GM12872 (cell line): Measurements from ENCODE around the gene PALMD.

Experiments used
- TF ChIP-seq, protein P1 (sequence below): IDR thresholded peaks from 3 replicates; pipeline ENCODE4 v1.5.1; 2011; ENCODE audit warnings: low read depth, mild to moderate bottlenecking, low read length, moderate library complexity; ENCODE audit not compliant: insufficient read depth

The PALMD gene

DNA sequence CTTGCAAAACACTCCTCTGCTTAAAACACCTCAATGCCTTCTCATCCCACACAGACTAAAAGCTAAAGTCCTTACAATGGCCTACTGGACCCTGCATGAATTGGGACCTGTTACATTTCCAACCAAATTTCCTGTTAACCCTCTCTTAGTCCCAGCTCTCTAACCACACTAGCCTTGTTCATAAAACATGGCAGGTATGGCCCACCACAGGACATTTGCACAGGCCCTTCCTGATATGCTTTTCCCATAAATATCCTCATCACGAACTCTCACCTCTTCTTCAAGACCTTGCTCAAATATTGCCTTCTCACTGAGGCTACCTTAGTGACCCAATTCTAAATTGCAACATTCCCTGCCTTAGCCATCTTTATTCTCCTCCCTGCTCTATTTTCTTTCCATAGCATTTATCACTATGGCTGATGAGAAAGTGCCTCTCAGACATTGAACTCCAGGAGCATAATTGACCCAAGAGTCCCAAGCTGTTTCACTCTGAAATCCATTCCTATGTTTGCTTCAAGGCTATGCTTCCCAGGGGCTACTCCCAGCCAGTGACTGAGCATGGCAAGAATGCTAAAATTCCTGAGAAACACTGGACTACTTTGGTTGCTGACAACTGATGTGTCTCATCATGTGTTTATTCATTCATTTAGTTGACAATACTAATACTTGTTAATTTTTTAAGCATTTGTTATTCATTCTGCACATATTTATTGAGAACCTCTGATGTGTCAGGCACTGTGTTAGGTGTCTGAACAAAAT is 2.7 kb upstream of the PALMD start:
- TF ChIP-seq, protein P1, sequence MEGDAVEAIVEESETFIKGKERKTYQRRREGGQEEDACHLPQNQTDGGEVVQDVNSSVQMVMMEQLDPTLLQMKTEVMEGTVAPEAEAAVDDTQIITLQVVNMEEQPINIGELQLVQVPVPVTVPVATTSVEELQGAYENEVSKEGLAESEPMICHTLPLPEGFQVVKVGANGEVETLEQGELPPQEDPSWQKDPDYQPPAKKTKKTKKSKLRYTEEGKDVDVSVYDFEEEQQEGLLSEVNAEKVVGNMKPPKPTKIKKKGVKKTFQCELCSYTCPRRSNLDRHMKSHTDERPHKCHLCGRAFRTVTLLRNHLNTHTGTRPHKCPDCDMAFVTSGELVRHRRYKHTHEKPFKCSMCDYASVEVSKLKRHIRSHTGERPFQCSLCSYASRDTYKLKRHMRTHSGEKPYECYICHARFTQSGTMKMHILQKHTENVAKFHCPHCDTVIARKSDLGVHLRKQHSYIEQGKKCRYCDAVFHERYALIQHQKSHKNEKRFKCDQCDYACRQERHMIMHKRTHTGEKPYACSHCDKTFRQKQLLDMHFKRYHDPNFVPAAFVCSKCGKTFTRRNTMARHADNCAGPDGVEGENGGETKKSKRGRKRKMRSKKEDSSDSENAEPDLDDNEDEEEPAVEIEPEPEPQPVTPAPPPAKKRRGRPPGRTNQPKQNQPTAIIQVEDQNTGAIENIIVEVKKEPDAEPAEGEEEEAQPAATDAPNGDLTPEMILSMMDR = no peak

DNA sequence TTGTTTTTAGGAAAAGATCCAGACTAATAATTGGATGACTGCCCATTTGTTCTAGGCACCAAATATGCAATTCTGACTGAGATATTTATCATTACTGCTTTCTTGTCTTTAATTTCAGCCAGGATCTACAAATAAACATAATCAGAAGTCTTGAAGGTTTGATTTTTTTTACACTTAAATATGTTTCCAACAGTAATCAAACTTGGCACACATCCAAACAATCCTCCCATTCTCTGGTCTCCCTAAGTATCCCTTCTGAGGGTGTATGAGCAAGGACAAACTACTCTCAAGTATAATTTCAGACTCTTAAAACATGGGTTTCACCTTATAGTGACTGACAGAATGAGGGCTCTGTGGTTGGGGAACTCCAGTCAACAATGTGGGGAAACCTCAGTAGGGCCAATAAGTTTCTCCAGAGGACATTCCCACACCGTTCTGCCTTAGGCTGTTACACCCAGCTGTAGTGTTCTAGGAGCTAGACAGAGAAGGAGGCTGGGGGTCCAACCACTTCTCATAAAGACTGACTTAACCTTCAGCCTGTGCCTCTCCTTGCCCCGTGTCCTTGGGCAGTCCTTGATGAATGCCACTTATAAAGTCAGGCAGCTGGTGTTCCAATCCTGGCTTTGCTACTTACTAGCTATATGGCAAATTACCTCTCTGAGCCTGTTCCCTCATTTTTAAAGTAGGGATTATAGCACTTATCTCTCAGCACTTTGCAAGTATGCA is 1.5 kb upstream of the PALMD start:
- TF ChIP-seq, protein P1 = no peak

DNA sequence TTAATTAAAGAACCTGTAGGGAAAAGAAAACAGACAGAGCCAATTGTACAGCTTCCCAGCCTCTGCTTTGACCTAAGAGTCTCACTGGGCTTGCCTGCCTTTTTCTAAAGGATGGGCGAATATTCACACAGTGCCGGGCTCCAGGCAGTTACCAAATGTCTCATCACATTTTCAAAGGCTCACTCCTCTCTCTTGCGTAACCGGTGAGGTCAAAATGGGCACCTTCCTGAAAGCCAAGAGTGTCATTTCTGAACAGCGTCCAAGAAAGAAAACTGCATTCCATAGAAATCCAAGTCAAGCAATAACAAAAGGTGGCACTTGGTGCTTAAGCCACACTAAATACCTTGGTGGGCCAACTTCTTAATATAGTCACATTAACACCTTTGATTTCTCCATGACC is 710 bp upstream of the PALMD start:
- TF ChIP-seq, protein P1 = no peak

DNA sequence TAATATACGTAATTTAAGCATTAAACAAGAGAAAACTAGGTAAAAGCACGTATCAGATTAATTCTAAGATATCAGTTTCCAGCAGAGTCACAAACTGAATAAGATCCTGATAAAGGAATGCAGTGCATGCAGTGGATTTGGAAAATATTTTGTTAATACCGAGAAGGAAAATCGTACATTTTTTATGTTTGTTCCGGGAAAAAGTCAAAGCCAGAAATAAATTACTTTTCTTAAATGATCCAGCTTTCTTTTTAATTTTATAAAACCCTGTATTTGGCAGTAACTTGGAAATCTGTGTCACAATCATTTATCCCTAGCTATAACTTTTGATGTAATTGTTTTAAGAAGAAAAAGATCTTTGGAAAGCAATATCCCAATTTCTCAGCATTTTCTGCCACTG is 955 bp downstream of the PALMD start:
- TF ChIP-seq, protein P1 = no peak

DNA sequence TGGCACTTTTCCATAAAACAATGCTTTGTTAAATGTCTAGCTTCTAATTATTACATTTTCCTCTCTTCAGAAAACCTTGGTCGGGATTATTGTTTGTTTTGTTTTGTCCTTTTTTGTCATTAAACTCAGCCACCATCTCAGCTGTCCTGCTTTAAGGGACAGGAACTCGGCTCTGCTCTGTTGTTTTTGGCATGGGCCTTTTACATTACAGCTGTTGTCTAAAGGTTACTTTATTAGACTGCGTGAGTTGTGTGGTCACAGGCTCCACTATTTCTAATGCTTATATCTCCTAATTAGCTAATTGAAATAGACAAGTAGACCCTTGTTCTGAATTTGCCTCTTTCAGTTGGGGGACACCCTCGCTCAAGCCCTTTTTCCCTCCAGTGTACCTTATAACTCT is 1.6 kb downstream of the PALMD start:
- TF ChIP-seq, protein P1 = no peak

DNA sequence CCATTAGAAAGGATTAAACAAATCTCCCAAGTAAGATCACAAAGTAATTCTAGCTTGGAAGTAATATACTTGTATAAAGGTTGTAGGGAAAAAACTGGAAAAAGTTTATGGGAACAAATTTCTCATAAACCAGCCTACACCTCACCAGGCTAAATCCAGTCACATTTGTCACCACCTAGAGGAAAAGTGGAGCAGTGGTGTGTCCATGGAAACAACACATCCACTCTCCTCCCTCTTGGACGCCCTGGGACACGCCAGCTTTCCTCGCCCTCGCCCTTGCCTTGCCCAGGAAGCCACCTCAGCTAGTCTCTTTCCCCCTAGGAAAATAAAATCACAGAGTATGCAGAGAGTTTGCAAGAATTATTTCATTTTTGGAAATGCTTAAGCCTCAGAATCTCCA is 2.2 kb downstream of the PALMD start:
- TF ChIP-seq, protein P1 = no peak

DNA sequence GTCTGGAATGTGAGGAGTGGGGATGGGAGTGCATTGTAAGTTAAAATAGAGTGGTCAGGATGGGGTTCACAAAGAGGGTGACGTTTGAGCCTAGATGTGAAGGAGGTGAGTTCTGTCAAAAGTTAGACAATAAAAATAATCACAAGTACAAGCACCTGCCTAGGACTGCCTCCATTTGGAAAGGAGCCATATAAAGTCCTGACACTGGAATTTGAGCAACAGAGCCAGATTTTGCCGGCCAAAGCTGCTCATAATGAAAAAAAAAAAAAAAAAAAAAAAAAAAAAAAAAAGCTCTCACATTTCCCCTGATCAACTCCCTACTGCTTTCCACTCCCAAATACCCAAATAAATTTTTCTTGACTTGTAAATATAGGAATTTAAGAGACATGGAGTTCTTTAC is 4.1 kb downstream of the PALMD start:
- TF ChIP-seq, protein P1 = no peak
